WTC11 (cell line): ENCODE results near the gene COL9A2. TPM values are rescaled to one million over a fixed set of nuclear protein-coding genes. Genes with fewer than 3 reads are reported as not detected.

Experiments
- ATAC-seq: fragments of 200-7000 bp; cut with Tn5 transposase; 2 replicates; pipeline ENCODE4 v1.10.0; 2021; ENCODE audit warnings: mild to moderate bottlenecking, moderate library complexity
- CTCF ChIA-PET: fragments of 300-600 bp; sonication (Branson Sonifier 250); formaldehyde crosslinking; loops from one replicate; lab custom pipeline; 2021; ENCODE audit warnings: antibody characterized with exemption; lab: Charles Lee
- POLR2A ChIA-PET: fragments of 350-600 bp; sonication (Branson Sonifier 250); formaldehyde crosslinking; loops from one replicate; lab custom pipeline; 2021; ENCODE audit warnings: antibody characterized with exemption; lab: Charles Lee
- DNase-seq: peaks from one replicate; pipeline ENCODE4 v3.0.0; 2021; ENCODE audit warnings: low spot score
- H3K27ac Mint-ChIP-seq: 2 replicates; pipeline ENCODE4 v1.8.0; 2021; ENCODE audit warnings: mixed read lengths
- H3K27me3 Mint-ChIP-seq: 2 replicates; pipeline ENCODE4 v1.8.0; 2021; ENCODE audit warnings: low read depth, mild to moderate bottlenecking, moderate library complexity, mixed read lengths
- H3K36me3 Mint-ChIP-seq: 2 replicates; pipeline ENCODE4 v1.8.0; 2021; ENCODE audit warnings: mixed read lengths
- H3K4me1 Mint-ChIP-seq: 2 replicates; pipeline ENCODE4 v1.8.0; 2022; ENCODE audit warnings: mixed read lengths
- H3K4me3 Mint-ChIP-seq: 2 replicates; pipeline ENCODE4 v1.8.0; 2021; ENCODE audit warnings: mild to moderate bottlenecking, moderate library complexity, mixed read lengths
- H3K9me3 Mint-ChIP-seq: 2 replicates; pipeline ENCODE4 v1.8.0; 2021; ENCODE audit warnings: mixed read lengths
- CREM ChIP-seq: sonication (generic); formaldehyde crosslinking; IDR thresholded peaks from 2 replicates; pipeline ENCODE4 v1.8.1; 2022; ENCODE audit warnings: mild to moderate bottlenecking, missing genetic modification reagents, moderate library complexity
- E2F1 ChIP-seq: sonication (generic); formaldehyde crosslinking; IDR thresholded peaks from 2 replicates; pipeline ENCODE4 v1.8.0; 2022; ENCODE audit warnings: mild to moderate bottlenecking, missing genetic modification reagents
- ELF4 ChIP-seq: sonication (generic); formaldehyde crosslinking; IDR thresholded peaks from 2 replicates; pipeline ENCODE4 v1.8.1; 2022; ENCODE audit warnings: low read depth, mild to moderate bottlenecking, moderate library complexity, missing genetic modification reagents
- ERG ChIP-seq: fragments of 250-450 bp; sonication (Bioruptor Pico); IDR thresholded peaks from 2 replicates; pipeline ENCODE4 v1.8.0; 2021; ENCODE audit warnings: mild to moderate bottlenecking
- ESRRA ChIP-seq: sonication (generic); formaldehyde crosslinking; IDR thresholded peaks from 2 replicates; pipeline ENCODE4 v1.8.1; 2022; ENCODE audit warnings: mild to moderate bottlenecking, missing genetic modification reagents, borderline replicate concordance
- FOXP4 ChIP-seq: sonication (generic); formaldehyde crosslinking; IDR thresholded peaks from 2 replicates; pipeline ENCODE4 v1.8.0; 2022; ENCODE audit warnings: mild to moderate bottlenecking, missing genetic modification reagents
- GABPB1 ChIP-seq: sonication (generic); formaldehyde crosslinking; IDR thresholded peaks from 2 replicates; pipeline ENCODE4 v1.8.1; 2023; ENCODE audit warnings: mild to moderate bottlenecking, missing genetic modification reagents
- GTF2I ChIP-seq: fragments of 250-450 bp; sonication (Bioruptor Pico); conservative IDR thresholded peaks from 2 replicates; pipeline ENCODE4 v1.4.0; 2021; ENCODE audit warnings: mild to moderate bottlenecking
- IRF2 ChIP-seq: sonication (generic); formaldehyde crosslinking; IDR thresholded peaks from 2 replicates; pipeline ENCODE4 v1.8.0; 2022; ENCODE audit warnings: low read depth, missing genetic modification reagents, borderline replicate concordance
- MXD4 ChIP-seq: fragments of 250-450 bp; sonication (Bioruptor Pico); IDR thresholded peaks from 2 replicates; pipeline ENCODE4 v1.8.0; 2021; ENCODE audit warnings: mild to moderate bottlenecking, moderate library complexity, borderline replicate concordance
- MYBL2 ChIP-seq: sonication (generic); formaldehyde crosslinking; IDR thresholded peaks from 2 replicates; pipeline ENCODE4 v1.8.1; 2023; ENCODE audit warnings: mild to moderate bottlenecking, moderate library complexity, missing genetic modification reagents
- NFYB ChIP-seq: sonication (generic); formaldehyde crosslinking; conservative IDR thresholded peaks from 2 replicates; pipeline ENCODE4 v1.8.0; 2022; ENCODE audit warnings: low read depth, missing genetic modification reagents
- PRDM15 ChIP-seq: sonication (generic); formaldehyde crosslinking; IDR thresholded peaks from 2 replicates; pipeline ENCODE4 v1.8.0; 2022; ENCODE audit warnings: missing genetic modification reagents
- ZNF138 ChIP-seq: sonication (generic); formaldehyde crosslinking; conservative IDR thresholded peaks from 2 replicates; pipeline ENCODE4 v1.8.1; 2022; ENCODE audit warnings: mild to moderate bottlenecking, moderate library complexity, missing genetic modification reagents
- ZNF219 ChIP-seq: sonication (generic); formaldehyde crosslinking; IDR thresholded peaks from 2 replicates; pipeline ENCODE4 v1.8.0; 2023; ENCODE audit warnings: missing genetic modification reagents, mild to moderate bottlenecking, borderline replicate concordance
- ZNF281 ChIP-seq: sonication (generic); formaldehyde crosslinking; IDR thresholded peaks from 2 replicates; pipeline ENCODE4 v1.8.0; 2023; ENCODE audit warnings: mild to moderate bottlenecking, missing genetic modification reagents
- ZNF532 ChIP-seq: fragments of 250-450 bp; sonication (Bioruptor Pico); IDR thresholded peaks from 2 replicates; pipeline ENCODE4 v1.9.0; 2021; ENCODE audit warnings: mild to moderate bottlenecking, borderline replicate concordance
- ZNF671 ChIP-seq: fragments of 250-450 bp; sonication (Bioruptor Pico); IDR thresholded peaks from 2 replicates; pipeline ENCODE4 v1.8.0; 2021; ENCODE audit warnings: mild to moderate bottlenecking
- ZSCAN18 ChIP-seq: fragments of 250-450 bp; sonication (Bioruptor Pico); IDR thresholded peaks from 2 replicates; pipeline ENCODE4 v2.1.2; 2022; ENCODE audit warnings: mild to moderate bottlenecking, moderate library complexity
- total RNA-seq: library from RNA; stranded (reverse); gene quantifications from 3 replicates; pipeline ENCODE4 v1.2.3, GENCODE V29; 2021

Gene COL9A2
- total RNA-seq, 1 experiment from 2014 or later: 4.7 TPM

- no peak for TF ChIP-seq ZNF532 (CRISPR knock-in tag)
- TF ChIP-seq CREM (CRISPR knock-in tag): no peak
- no peak for TF ChIP-seq ERG (CRISPR knock-in tag)
- TF ChIP-seq MXD4: no peak
- no peak for TF ChIP-seq GTF2I (CRISPR knock-in tag)
- TF ChIP-seq IRF2 (CRISPR knock-in tag): no peak
- TF ChIP-seq MYBL2 (CRISPR knock-in tag): no peak
- no peak for TF ChIP-seq E2F1 (CRISPR knock-in tag)
- TF ChIP-seq ZNF671 (CRISPR knock-in tag): no peak
- no peak for TF ChIP-seq ZNF138 (CRISPR knock-in tag)
- no peak for TF ChIP-seq PRDM15
- TF ChIP-seq ZSCAN18 (CRISPR knock-in tag): no peak
Observed at GRCh38 chr1:40255231-40255630, 61.9 kb downstream of the COL9A2 start (continued).

- ATAC-seq: no peak
- no peak overlapping the region for H3K27ac Mint-ChIP-seq
- ChIA-PET POLR2A (no interaction called here), CTCF (no interaction called here)
- H3K4me1 Mint-ChIP-seq: peaks cover 6% of the 10 kb centered on the region
- H3K4me3 Mint-ChIP-seq: no peak overlapping the region
- no peaks in the 10 kb centered on the region for H3K9me3 Mint-ChIP-seq
- H3K36me3 Mint-ChIP-seq: no peaks in the 10 kb centered on the region
- TF ChIP-seq ZNF219 (CRISPR knock-in tag) (no peak), ZNF138 (CRISPR knock-in tag) (no peak), ELF4 (CRISPR knock-in tag) (no peak), ESRRA (CRISPR knock-in tag) (no peak), FOXP4 (no peak), ZNF281 (no peak), NFYB (CRISPR knock-in tag) (no peak), MYBL2 (CRISPR knock-in tag) (no peak), GABPB1 (CRISPR knock-in tag) (no peak)
- no peaks in the 10 kb centered on the region for H3K27me3 Mint-ChIP-seq
- no peak for DNase-seq
Observed at GRCh38 chr1:40252601-40253000, 64.5 kb downstream of the COL9A2 start.
